Limb (tissue), 2 donors: ENCODE data around the gene NMNAT3.

Source experiments
- DNase-seq, 2 donors: peaks; one replicate each; pipeline ENCODE4 v3.0.0-alpha.2; 2016; ENCODE audit errors: extremely low spot score in 2 of 2

Gene NMNAT3

DNA sequence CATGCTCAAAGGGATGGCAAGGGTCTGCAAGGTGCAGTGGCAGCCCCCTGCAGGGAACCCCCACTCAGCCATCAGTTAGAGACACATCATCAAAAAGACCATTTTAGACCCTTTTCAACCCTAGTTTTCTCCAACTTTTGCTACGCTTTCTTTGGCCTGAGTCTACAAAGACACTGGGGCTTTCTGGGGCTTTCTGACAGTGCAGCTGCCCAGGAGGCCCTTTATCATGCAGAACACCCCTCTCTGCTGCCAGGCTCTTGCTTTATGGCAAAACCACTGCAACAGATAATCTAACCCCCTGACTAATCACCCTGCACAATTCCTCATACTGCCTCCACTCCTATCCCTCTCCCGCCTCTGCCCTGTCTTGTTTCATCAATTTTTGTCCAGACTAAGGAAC lies 2.4 kb downstream of the NMNAT3 start:
- no peak for DNase-seq

DNA sequence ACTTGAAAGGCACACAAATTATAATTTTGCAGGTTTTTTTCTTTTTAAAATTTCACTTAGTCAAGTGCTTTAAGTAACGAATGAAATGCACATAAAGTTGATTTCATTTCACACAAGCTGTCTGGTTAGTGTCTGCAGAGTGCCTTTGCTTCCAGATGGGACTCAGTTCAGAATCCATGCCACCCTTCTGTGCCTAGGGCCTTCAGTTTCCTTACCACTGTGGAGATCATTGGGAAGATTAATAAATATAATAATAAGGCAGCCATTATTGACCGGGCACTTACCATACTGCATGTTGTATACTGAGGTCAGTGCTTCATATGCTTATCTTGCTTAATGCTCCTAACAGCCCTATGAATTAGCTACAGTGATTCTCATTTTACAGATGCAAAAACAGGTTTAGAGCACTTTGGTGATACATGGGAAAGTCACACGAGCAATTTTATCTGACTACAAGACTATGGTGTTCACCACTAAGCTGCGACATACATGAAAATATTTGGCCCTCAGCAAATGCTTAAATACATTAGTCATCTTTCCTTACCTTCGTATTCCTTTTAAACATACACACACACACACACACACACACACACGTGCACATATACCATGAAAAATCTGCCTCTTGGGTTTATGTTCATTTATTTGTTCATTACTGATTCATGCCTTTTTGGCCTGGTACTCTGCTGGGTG lies 3.1 kb downstream of the NMNAT3 start:
- no peak for DNase-seq

DNA sequence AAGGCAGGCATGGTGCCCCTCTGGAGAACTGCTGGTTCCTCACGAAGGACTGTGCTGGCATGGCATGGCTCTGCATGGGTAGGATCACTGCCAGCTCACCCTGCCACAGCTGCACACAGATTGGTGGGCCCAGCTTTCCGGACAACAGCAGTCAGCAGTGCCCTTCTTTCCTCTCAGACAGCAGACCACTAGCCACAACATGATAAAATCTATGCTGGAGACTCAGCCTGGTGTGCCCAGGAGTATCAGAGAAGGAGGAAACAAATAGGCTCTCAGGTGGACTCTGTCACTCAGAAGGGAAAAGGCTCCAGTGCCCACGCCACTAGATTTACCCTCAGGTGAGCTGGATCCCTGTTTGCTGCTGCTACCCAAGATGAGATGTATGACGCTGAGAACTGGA lies 4.9 kb downstream of the NMNAT3 start:
- DNase-seq = no peak

DNA sequence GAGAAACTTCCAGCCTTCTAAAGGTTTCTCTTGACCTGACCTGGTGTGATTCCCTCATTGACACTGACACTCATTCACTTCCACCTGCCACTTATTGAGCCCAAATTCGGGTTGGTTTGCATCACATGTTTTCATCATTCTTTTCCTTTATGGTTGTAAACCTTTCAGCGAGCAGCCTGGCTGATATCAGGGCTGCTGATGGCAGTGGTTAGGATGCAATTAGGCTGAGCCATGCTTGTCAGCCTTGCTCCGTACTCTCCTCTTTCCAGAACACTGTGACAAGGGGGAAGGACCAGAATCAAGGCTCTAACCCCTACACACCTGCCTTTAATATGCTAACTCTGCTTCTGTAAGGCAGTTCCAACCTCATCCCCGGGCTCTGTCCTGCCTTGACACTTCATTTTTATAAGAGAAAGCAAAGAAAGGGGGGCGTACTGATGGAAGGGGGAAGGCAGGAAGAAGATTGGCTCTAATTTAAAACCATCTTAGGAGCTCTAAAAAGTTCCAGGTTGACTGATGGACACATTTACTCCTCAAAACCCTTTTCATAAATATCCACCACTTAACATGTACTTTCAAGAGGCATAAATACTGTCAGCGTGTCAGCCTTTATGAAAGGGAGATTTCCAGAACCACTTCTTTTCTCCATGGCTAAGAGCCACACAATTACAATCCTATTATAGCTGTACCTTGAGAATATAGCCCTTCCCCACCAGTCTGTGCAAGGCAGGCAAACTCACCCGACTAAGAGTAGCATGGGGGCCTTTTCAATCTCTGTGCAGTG lies 5.7 kb downstream of the NMNAT3 start:
- no peak for DNase-seq

DNA sequence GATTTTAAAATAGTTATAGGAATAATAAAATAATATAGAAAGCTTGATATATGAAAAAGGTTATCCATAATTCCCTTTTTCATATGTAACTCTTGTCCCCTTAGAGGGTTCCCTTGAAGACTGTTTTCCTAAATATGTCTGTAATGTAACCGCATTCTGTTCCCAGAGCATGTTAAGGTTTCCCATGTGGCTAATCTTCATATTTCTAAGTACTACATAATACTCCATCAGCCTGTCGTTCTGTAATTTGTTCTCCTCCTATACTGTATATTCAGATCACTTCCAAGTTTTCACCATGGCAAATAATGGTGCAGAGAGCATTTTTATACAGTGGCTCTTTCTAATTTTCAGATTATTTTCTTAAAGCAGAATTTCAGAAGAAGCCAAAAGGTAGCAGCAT lies 6.7 kb downstream of the NMNAT3 start:
- DNase-seq = peak in 1 of 2 donors; percentile 39

DNA sequence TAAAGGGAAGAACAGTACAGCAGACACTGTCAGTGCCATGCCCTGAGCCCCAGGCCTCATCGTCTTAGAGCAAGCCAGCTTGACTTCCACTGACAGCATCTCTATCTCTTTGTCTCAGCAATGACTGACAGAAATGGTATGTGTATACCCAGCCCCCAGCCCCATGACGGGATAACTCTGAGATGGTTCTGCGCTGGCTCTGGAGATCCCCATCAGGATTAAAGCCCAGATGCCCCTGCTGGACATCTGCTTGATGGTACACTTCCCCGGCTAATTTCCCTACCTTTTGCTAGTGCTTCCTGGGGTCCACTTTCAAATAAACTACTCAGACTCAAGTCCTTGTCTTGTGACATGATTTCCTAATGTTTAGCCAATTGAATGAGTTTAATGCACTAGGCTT lies 7.6 kb downstream of the NMNAT3 start:
- no peak for DNase-seq

DNA sequence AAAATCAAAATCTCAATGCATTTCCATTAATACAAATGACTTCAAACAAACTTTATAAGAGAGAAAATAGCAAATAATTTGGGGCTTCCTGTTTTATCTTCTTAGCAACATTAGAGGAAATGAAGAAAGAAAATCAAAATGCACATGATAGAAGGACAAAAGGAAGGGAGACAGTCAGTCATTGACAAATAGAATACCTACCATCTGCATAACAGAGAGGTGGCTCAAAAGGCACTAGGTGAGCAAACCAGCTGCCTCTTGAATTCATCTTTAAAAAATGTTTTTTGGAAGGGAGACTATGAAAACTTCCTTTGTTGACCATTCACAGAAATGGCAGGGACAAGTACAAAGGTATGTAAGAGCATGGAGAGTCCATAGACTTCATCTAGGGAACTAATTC lies 9.4 kb downstream of the NMNAT3 start:
- DNase-seq = no peak

DNA sequence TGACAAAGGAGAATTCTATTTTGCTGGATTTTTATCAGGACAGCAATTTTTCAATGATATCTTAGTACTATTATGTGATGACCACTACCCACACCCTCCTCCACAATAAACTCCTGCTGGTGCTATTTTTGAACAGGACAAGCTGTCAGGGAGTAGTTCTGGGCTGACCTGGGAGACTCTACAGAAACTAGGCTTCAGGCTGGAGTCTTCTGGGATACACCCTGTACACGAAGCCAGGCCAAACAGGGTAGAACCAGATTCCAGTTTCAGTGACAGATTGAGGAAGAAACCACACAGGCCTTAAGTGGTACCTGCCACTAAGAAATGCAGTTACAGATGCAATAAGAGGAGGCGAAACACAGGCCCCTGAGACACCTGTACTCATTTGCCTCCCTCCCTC lies 12.8 kb downstream of the NMNAT3 start:
- no peak for DNase-seq

DNA sequence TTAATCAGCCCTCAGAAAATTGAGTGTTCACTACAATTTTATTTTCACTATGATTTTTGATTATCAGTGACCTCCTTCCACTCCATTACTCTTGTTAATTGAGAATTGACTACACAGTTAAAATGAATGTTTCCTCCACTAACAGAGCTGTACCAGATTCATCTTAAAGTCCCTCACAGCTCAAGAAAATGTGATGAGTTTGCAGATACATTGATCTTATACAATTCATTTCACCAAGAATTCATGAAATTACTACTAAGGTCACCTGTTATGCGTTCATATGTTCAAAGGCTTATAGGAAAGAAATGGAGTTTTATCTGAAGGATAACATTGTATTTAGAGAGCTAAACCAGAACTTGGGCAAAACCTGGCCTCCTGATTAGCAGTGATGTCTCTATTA lies 17.5 kb downstream of the NMNAT3 start:
- no peak for DNase-seq

DNA sequence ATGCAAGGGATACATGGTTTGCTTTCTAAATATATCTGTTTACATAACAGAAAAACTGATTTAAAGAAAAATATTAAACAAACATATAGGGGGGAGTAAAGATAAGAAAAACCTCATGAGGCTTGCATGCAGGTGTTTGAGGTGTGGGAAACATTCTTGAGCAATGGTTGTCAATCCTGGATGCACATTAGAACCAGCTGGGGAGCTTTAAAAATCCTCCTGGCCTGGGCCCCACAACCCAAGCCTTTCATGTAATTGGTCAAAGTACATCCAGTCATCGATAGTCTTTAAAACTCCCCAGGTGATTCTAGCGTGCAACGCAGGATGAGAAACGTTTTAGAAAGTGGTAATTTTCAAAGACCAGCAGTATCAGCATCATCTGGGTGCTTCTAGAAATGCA lies 18.3 kb downstream of the NMNAT3 start:
- DNase-seq = no peak

DNA sequence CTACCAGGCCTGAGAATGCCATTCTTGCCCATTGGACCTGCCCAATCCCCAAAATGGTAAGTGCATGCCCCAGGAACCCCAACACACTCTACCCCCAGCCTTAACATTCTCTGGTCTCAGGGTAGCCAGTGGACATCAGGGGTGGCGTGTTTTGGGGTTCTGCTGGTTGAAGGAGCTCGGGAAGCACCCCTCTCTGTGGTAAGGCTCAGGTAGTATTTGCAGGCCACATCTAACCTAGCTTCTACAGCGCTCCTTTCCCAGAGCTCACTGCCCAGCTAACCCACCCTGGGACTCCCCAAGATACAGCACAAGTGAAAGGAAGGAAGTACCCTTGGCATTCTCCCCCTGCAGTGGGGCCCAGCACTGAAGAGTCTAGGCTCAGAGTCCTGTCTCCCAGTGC lies 19.8 kb downstream of the NMNAT3 start:
- DNase-seq = no peak

DNA sequence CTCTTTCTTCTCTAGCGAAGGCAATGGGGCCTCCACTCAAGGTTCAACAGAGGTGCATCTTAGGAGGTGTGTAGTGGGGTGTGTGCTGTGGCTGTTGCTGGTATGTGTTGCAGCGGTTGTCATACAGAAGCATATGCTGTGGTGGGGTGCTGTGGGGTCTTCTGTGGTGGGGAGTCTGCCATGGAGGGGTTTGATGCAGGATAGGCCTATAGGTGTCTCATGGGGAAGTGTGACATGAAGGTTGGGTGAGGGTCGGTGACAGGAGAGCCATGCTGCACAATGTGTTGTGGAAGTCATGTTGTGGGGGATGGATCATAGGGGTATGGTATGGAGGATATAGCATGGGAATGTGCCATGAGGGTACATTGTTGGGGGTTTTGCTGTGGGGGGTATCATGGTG lies 20.3 kb downstream of the NMNAT3 start:
- DNase-seq = no peak

DNA sequence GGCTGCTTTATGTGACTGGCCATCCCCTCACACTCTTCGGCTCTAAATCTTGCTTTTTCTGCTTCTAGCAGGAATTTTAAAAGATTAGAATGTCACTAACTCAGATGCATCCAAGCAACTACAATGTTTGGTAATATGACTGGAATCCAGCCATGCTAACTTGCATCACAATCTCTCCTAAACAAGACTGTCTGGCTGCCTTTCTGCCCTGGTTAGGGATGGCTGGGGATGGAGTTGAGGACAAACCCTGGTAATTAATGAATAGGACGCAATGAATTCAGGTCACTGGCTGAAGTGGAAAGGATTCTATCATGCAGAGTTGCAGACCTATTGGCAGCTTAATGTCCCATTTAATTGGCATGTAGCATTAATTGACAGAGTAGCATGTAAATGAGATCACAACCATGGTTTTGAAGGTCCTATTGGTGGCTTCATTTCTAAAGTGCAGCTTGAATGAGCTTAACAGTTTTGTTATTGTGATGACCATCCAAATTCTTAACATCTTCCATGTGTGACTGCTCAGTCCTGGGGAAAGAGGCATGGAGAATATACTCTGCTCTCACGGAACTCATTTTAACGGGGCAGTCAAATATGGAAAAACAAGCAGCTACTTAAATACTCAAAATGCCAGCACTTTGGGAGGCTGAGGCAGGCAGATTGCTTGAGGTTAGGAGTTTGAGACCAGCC lies 21.7 kb downstream of the NMNAT3 start:
- DNase-seq = no peak

DNA sequence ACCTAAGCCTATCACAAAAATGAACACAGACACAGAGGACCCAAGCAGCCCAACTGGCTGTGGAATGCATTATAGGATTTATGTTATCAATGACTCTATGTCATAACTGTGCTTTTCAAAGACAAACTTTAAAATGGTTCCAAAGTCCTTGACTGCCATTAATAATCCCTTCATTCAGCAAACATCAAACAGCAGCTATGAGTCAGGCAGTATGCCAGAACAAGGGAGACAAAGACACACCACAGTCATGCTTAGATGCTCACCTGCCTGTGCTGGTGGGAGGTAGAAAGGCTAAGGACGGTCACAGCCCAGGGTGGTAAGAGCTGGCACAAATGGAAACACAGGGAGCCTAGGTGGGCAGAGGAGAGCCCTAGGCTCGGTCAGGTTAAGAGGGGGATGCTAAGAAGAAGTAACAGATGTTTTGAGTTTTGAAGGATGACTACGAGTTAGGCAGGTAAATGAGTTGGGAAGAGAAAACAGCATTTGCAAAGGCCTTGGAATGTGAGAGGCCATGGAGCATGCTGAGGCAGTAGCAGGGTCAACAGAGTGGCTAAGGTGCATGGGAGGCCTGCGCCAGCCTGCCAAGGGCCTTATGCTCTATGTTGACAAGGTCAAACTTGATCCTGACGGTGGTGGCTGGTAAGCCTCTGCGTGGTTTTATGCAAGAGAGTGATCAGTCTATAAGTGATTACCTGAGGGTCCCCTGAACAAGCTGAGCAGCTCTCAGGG lies 23.0 kb downstream of the NMNAT3 start:
- DNase-seq = no peak

DNA sequence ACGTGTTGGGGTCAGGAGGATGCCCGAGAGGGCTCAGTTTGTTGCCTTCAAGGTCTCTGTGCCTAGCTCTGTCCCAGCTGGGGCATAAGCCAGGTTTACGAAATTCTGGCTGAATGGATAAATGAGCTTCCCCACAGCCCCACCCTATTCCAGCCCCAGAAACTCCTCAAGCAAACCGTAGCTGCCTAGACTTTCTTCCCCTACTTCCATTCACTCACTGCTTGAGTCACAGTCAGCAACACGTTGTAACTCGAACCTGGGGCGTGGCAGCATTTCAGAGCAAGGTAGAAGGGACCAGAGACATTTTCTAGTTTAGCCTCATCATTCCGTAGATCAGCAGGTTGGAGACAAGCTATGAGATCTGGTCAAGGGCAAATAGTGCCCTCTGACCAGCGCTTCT lies 24.2 kb downstream of the NMNAT3 start:
- no peak for DNase-seq

DNA sequence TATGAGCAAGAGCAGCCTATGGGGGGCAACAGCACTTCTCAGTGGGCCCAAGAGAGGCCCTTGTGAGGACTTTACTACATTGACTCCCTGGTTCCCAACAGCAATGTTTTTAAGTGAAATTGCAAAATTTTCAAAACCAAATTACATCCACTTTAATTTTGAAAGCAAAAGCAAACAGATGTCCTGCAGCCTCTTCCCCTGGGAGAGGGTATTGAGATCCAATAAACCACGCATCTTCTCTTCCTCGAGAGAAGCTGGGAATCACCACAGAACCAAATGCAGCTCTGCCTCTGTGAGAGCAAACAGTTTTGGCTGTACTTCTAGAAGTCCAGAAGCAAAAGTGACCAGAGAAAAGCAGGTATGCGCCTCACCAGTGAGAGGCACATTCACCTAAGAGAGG lies 25.2 kb downstream of the NMNAT3 start:
- no peak for DNase-seq

DNA sequence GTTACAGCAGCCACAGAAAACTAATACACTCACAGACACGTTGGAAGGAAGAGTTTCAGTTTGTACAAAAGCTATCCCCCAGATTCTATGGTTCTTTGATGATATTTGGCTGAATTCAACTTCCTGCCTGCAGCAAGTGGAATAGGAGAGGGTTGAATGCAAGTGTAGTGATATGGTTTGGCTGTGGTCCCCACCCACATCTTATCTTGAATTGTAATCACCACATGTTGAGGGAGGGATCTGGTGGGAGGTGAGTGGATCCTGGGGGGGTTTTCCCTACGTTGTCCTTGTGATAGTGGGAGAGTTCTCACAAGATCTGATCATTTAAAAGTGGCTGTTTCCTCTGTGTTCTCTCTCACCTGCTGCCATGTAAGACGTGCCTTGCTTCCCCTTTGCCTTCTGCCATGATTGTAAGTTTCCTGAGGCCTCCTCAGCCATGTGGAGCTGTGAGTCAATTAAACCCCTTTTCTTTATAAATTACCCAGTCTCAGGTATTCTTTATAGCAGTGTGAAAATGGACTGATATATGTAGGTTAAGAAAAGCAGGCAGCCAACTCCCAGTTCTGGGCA lies 29.8 kb downstream of the NMNAT3 start:
- DNase-seq = no peak

DNA sequence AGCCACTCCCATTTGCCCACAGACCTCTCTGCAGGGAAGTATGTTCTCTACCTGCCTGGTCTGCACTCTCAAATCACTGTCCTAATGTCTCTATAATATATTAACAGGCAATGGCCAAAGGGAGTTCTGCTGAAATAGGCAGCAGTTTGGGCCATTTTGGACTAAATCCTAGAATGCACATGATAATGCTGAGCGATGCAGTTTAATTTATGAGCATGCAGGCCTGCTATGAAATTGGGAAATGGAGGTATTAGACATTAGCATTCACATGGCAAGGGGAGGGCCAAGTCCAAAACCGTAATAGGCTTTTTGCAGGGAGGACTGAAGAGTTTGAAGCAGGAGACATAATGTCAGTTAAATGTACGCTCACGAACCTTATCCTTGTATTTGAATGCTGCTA lies 31.3 kb downstream of the NMNAT3 start:
- DNase-seq = no peak

DNA sequence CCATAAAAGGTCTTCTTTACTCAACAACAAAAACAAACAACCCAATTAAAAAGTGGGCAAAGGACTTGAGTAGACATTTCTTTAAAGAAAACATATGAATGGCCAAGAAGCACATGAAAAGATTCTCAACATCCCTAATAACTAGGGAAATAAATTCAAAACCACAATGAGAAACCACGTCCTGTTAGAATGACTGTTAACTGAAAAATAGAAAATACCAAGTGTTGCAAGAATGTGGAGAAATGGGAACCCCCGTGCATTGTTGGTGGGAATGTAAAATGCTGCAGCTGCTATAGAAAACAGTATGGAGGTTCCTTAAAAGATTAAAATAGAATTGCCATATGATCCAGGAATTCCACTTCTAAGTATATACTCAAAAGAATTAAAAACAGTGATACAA lies 34.8 kb downstream of the NMNAT3 start:
- no peak for DNase-seq

DNA sequence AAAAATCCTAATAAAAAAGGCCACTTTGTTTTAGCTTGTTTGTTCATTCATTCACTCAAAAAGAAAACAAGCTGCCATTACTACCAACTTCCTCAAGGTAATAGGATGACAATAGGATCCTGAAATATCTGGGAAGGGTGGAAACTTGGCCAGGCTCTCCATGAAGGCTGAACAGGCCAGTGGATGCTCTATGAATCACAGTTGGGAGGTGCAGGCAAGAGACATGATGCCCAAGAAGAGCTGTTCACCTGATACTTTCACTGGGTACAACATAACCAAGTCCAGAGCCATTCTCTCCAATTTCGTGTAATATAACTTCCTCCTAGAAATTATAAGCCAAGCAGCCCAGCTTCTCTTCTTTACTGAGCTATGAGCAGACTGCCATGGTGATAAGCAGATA lies 37.3 kb downstream of the NMNAT3 start:
- DNase-seq = no peak

DNA sequence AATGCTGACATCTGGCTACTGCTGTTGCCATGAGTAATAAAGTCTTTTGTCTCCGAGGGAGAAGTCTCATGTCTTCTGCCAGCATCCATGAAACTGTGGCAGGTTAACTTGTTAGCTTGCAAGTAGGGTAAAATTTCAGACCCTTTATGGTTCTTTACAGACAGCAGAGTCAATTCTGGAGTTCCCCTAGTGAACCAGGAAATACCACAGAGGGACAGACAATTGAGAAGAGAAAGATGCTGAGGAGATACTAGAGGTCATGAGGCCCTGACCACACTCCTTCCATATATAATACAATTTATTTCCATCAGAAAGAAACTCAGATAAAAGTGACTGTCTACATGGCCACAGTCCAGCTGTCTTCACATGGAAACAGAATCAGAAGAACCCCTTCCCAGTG lies 38.1 kb downstream of the NMNAT3 start:
- DNase-seq = no peak

DNA sequence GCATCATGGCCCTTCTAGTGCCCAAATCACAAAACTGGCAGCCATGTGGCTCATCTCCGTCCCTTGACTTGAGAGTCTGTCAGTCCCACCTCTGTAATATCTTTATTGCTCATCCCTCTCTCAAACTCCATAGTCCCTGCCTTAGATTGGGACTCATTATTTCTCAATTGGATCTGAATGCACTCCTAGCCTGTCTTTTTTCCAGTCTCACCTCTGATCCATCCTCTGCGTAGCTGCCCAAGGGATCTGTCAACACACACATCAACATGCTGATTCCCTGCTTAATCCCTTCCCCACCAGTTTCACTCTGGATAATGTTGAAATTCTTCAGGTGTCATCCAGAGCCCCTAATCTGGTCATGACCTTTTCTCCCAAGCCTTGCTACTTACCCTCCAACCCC lies 39.3 kb downstream of the NMNAT3 start:
- no peak for DNase-seq
